Measurements from ENCODE around the gene RRM2.

RRM2 gene

DNA sequence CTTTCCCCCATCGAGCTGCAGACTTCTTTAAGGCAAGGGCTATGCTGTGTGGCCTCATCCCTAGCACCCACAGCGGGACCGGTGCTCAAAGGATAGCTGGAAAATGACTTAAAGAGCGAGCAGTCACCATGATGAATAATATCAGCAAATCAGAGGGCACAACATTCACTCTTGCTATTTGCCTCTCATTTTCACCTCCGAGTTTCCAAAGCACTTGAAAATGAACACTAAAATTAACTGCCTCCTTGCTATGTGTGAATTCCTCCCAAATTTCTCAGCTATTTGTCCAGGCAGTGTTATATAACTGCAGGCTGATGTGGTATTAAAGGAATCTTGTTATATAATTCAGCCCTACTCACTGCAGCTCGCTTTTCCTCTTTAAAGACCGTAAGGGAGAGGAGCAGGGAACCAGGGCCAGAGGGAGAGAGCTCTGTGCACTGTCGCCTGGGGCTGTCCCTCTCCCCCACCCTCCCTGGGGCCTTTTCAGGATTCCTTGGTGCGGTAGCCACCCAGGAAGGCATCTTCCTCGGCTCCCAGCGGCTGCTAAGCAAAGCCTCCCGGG, 43.8 kb upstream of the RRM2 start:
- TF ChIP-seq, protein P1, sequence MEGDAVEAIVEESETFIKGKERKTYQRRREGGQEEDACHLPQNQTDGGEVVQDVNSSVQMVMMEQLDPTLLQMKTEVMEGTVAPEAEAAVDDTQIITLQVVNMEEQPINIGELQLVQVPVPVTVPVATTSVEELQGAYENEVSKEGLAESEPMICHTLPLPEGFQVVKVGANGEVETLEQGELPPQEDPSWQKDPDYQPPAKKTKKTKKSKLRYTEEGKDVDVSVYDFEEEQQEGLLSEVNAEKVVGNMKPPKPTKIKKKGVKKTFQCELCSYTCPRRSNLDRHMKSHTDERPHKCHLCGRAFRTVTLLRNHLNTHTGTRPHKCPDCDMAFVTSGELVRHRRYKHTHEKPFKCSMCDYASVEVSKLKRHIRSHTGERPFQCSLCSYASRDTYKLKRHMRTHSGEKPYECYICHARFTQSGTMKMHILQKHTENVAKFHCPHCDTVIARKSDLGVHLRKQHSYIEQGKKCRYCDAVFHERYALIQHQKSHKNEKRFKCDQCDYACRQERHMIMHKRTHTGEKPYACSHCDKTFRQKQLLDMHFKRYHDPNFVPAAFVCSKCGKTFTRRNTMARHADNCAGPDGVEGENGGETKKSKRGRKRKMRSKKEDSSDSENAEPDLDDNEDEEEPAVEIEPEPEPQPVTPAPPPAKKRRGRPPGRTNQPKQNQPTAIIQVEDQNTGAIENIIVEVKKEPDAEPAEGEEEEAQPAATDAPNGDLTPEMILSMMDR (IDR thresholded peaks at IDR 0.05; ENCODE audit: low read depth, low read length), result no peak
- no peak for DNase-seq (ENCODE audit: extremely low read depth, low read depth)

DNA sequence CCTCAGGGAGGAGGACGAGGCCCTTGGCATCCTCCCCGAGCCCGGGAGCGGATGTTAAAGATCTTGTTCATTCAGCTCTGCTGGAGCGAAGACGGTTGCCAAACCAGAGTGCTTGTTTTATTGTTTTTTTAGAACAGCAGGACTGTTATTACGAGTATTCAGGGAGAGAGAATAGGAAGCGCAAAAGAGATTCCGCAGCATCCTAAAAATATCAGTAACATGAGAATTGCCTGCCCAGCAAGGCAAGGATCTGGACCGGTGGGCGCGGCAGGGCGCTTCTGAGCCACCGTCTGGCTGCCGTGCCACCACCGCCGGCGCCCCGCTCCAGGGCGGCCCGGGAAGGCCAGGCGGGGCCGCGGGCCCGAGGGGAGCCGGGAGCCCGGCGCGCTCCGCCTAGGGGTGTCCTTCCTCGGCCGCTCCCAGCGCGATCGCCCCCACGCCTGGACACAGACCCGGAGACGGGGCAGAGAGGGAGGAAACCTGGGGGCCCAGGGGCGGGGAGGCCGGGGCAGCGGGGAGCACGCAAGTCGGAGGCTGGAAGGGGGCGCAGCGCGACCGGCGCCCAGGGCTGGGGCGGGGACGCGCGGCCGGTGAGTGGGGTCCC, 43.2 kb upstream of the RRM2 start:
- peak; percentile 20 for DNase-seq (ENCODE audit: extremely low read depth, low read depth)
- TF ChIP-seq, protein P1 (IDR thresholded peaks at IDR 0.05; ENCODE audit: low read depth, low read length), result no peak

DNA sequence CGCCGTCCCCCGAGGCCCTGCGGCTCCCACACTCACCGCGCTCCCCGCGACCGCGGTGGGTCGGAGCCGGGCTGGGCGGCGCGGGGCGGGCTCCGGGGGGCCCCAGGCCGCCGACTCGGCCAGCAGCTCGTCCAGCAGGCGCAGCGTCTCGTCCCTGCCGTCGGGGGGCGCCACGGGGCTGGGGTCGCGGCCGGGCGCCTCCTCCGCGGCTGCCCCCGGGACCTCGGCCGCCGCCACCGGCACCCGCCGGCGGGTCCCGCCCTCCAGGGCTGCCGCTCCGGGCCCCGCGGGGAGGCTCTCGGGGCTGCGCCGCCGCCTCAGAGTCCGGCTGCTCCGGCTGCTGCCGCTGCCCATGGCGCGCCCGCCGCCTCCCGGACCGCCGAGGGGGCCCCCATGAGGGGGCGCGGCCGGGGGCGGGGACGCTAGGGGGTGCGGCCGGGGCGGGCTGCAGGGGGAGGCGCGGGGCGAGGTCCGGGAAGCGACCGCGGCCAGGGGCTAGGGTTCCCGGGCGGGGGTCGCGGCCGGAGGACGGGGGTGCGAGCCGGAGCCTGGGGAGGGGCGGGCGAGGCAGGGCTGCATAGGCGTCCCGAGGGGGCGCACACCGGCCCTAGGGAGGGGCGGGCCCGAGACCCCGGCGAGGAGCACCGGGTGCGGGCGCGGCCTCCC, 42.5 kb upstream of the RRM2 start, which contains the start of gene CYS1:
TSS of gene CYS1 (minus strand) at position 542 of the 666 bp plus-strand sequence. CDS start at position 354, 188 bp downstream.
- DNase-seq (ENCODE audit: extremely low read depth, low read depth), result no peak

DNA sequence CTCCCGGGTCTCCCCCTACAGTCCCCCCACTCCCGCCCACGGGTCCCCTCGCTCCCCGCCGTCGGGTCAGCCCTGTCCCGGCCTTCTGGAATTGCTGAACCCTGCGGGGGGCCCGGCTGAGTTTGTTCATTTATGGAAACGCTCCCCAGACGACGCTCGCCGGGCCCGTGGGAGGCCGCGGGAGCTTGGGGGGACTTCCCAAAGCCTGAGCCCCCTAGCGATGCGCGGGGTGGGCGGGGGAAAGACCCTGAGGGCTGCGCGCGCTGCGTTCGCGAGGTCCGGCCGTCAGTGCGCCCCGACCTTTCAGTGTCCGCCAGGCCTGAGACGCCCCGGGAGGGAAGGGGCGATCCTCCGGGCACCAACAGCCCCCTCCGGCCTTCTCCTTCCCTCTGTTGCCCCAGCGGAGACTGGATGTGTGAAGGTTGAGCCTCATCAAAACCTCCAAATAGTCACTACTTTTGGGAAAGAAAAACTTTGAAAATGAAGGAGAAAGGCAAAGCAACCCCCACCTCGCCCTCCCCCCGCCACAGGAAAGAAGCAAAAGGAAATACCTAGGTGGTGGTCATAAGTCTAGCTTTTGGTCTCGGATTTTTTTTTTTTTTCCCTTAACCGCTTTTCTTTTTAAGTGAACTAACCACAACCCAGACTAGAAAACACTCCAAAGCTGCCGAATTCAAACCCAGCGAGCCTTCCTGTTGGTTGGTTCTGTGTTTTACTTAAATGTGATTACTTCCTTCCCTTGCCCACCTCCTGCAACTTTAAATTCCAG, 41.8 kb upstream of the RRM2 start:
- no peak for DNase-seq (ENCODE audit: extremely low read depth, low read depth)
- TF ChIP-seq, protein P1 (IDR thresholded peaks at IDR 0.05; ENCODE audit: low read depth, low read length), result no peak

More for the DNA sequence above, 42.5 kb upstream of the RRM2 start, which contains the start of gene CYS1:
- TF ChIP-seq, protein P1 (IDR thresholded peaks at IDR 0.05; ENCODE audit: low read depth, low read length), result no peak; the same call in 1 of the 2 replicates

DNA sequence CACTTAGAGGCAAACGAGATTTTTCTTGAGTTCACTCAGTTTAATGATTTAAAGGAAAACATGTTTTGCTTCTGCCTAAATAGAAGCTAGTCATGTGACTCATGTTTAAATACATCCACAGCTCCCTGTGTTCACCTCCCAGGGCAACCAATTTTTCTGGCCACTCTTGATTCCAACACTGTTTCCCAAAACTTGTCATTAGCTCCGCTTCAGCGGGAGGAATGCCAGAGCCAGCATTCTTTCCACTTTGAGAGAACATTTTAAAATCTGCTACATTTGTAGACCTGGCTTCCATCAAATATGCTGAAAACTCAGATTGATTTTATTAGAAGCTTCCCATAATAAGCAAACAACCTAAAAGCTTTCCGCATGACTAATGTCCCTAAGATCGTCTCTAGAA, 39.5 kb upstream of the RRM2 start:
- TF ChIP-seq, protein P1 (IDR thresholded peaks at IDR 0.05; ENCODE audit: low read depth, low read length), result no peak
- DNase-seq (ENCODE audit: extremely low read depth, low read depth), result no peak

DNA sequence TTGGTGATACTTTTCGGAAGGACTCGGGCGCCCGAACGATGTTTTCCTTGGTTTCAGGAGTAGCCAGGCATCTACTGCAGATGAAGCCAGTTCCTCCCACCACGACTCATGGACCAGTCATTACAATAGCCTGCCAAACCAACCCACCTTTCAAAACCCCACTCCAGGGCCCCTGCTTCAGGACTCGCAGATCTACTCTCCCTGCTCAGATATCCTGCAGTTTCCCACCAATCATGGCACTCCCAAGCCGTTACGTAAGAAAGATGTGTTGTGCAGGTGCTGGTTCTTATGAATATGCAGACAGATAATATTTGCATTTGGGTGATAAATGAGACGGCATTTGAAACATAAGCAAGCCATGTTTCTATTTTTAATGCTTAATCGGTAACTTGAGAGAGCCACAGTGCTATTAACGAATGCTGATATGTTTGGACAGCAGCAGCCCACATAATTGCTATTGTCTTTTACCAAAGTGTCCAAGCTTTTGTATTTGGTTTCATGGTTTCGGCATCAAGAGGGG, 38.8 kb upstream of the RRM2 start:
- no peak for DNase-seq (ENCODE audit: extremely low read depth, low read depth)
- TF ChIP-seq, protein P1 (IDR thresholded peaks at IDR 0.05; ENCODE audit: low read depth, low read length), result no peak
